Endometrium (tissue), 2 donors: ENCODE results near the gene ARSK.

Experiments
- FAIRE-seq: peaks from 2 replicates; lab custom pipeline; 2012; peaks lifted over from hg19 to GRCh38; lab: Jason Lieb, UNC
- donor health status: control.
- donor health status: control.

Gene ARSK

GRCh38 chr5:95554647-95555548 is at the start of gene ARSK, which contains the start of gene SKIC3:
Gene ARSK, plus strand, starts transcription at chr5:95555101. Its CDS starts 178 bp downstream, at chr5:95555279.
Gene SKIC3, minus strand, starts transcription at chr5:95554977. Its CDS starts 7,827 bp downstream, at chr5:95547150.
- FAIRE-seq, result peak; percentile 88

DNA sequence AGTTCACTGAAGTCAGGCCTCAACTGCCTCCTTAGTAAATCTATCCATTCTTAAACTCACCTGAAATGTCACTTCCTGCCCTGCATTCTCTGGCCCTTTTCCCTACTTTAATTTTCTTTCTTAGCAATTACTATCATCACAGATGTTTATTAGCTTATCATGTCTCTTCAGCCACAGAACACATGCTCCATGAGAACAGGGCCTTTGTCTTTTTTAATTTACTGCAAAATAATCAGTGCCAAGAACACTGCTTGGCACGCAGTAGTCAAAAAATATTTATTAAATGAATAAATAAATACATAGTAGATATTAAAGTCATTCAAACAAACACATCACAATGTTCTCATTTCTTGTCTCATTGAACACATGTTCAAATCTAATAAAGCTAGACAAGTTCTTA is 46.4 kb upstream of the ARSK start:
- FAIRE-seq, result no peak

- no peak for FAIRE-seq
These were observed 43.3 kb upstream of the ARSK start for GRCh38 chr5:95511606-95512005.

DNA sequence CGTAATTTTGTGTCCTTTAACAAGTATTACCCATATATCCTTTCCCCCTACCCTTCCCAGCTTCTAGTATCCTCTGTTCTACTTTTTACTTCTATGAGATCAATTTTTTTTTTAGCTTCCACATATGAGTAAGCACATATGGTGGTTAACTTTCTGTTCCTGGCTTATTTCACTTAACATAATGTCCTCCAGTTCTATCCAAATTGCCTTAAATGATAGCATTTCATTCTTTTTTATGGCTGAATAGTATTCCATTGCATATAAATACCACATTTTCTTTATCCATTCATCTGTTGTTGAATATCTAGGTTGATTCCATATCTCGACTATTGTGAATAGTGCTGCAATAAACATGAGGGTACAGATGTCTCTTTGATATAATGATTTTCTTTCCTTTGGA is 36.5 kb upstream of the ARSK start:
- FAIRE-seq, result no peak

- FAIRE-seq, result no peak
These were observed 35.8 kb upstream of the ARSK start for GRCh38 chr5:95519151-95519550.

GRCh38 chr5:95519681-95520080 is 35.2 kb upstream of the ARSK start:
- no peak for FAIRE-seq

GRCh38 chr5:95520206-95520605 is 34.7 kb upstream of the ARSK start:
- FAIRE-seq, result no peak

GRCh38 chr5:95524423-95524822 is 30.5 kb upstream of the ARSK start:
- no peak for FAIRE-seq

GRCh38 chr5:95526871-95527270 is 28.0 kb upstream of the ARSK start:
- FAIRE-seq, result no peak

DNA sequence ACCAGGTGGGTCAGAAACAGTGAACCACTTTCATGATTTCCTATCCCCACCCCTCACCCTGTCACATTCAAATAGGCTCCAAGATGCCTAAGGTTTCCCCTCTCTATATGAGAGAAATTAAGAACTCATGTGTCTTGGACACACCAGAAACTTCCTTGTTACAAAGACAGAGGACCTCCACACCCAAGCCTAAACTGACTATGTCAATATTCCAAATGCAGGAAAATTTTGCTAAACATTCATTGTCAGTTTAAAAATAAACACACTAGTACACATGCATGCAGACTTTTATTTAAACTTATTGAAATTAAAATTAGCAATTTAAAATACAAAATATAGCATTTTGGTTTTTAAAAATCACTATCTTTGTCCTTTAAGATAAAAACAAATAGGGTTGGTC is 26.3 kb upstream of the ARSK start:
- no peak for FAIRE-seq

DNA sequence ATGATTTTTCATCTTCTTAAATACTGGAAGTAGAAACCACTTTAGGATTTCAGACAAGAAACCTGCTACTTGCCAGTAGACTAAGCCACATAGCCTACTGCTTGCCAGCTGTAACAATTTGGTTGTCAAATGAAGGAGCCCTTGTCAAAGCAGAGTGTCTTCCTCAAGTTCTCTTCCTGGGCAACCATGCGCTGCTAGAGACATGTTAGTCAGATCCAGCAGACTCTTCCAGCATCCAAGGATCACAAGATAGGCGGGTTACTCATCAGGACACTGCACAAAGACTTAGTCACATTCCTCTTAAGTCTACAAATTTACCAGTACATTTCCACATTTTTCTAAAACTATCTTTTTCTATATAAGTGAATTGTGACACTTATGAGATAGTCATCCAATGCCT is 24.5 kb upstream of the ARSK start:
- no peak for FAIRE-seq

GRCh38 chr5:95531491-95531890 is 23.4 kb upstream of the ARSK start:
- no peak for FAIRE-seq

- FAIRE-seq, result no peak
These were observed 22.5 kb upstream of the ARSK start for GRCh38 chr5:95532415-95532814.

- FAIRE-seq, result no peak
These were observed 21.8 kb upstream of the ARSK start for GRCh38 chr5:95533106-95533505.

- FAIRE-seq, result no peak
These were observed 21.1 kb upstream of the ARSK start for GRCh38 chr5:95533761-95534160.

DNA sequence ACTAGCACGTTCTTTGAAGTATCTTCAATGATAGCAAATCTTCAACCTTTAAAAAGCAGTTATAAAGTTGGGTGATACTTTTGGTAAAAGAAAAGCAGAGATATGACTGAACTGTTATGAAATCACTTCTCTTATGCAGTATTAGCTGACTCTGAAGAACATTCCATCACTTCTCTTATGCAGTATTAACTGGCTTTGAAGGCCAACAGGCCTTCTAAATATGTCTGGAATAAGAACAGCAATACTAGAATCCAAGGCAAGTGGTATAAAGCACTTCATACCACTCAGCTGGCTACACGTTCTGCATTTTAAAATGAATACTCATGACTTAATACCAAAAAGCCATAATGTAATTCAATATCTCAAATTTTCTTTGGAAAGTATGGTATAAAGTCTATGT is 17.4 kb upstream of the ARSK start:
- no peak for FAIRE-seq

GRCh38 chr5:95543017-95543705 is 11.7 kb upstream of the ARSK start:
- peak; percentile 53 for FAIRE-seq

- FAIRE-seq, result no peak
These were observed 5.9 kb upstream of the ARSK start for GRCh38 chr5:95549030-95549429.

DNA sequence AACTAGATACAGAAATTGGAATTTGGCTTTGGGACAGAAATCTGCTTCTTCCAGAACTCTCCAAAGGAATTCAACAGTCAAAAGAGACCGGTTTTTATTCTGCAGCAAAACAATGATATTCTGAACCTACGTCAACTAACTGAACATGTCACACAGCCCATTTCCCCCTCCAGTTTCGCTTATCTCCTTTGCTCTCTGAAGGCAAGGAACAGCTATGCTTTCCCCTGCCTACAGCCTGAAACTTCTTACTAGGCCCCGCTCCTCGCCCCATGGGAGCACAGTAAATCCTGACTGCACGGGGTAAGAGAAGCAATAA is 612 bp upstream of the ARSK start:
- FAIRE-seq, result no peak

DNA sequence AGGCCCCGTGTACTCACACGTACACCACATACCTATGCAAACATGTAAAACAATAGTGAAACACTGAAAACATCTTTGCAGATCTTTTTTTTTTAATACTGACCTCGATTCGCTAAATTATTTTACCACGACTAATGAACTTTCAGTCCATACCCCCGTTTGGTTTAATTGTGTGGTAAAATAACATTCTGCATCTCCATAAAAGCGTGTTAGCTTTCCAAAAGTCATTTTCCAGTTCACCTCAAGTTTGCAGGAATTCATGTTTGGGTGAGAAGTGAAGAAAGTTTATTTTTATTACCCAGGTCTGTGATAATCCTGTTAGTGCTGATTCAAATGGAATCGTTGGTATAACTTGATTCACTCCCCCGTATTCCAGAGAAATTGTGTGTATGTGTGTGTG is 652 bp downstream of the ARSK start:
- no peak for FAIRE-seq

- FAIRE-seq, result no peak
These were observed 2.9 kb downstream of the ARSK start for GRCh38 chr5:95557841-95558240.

- no peak for FAIRE-seq
These were observed 7.4 kb downstream of the ARSK start for GRCh38 chr5:95562282-95562681.

GRCh38 chr5:95563367-95563766 is 8.5 kb downstream of the ARSK start:
- FAIRE-seq, result no peak

DNA sequence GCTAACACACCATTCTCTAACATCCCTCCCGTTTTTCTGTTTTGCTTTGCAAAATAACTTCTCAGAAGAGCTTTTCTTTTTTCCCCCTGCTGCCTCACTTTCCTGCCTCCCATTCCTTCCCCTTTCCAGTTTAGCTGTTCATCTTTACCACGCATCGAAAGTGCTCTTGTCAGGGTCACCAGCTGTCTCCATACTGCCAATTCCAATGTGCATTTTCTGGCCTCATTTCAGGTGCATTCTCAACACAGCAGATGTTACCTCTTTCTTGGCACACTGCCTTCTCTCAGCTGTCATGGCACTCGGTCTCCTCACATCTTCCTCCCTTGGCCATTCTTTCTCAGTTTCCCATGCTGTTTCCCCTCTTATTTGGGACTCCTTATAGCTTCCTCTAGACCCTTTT is 9.5 kb downstream of the ARSK start:
- FAIRE-seq, result no peak
